Vagina (tissue), 2 donors: ENCODE results near the gene CENPN.

ENCODE experiments used
- POLR2A ChIP-seq, 2 donors: fragments of 450-650 bp; IDR thresholded peaks; one replicate each; pipeline ENCODE4 v1.6.1; 2017; ENCODE audit warnings: antibody characterized with exemption in 2 of 2, mild to moderate bottlenecking in 2 of 2, moderate library complexity in 2 of 2
- TF ChIP-seq, protein P1 (sequence below), 3 experiments: fragments of 450-650 bp in 2 of 3; fragments of 200-600 bp in 1 of 3; sonication (generic) in 1 of 3; IDR thresholded peaks; one replicate each; pipeline ENCODE4 v1.5.1; 2017 to 2019; ENCODE audit warnings: antibody characterized with exemption in 3 of 3, mild to moderate bottlenecking in 2 of 3, moderate library complexity in 2 of 3

DNA sequence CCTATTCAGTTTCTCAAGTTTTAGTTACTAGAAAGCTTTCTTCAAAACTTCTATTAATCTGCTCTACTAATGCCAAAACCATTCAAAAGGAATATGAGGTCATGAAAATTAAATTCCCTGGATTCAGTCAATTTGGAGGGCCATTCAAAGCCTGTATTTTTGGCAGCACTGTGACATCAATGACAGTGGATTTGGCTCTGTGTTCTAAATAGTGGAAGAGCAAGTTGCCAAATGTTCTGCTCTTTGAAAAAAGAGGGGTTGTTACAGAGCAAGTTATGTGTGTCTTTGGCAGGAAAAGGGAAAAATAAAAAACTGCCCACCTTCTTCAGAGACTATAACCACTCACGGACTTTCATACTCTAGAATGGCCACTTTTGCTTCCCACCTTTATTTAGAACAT is 73.2 kb downstream of the CENPN start:
- TF ChIP-seq POLR2A (IDR thresholded peaks at IDR 0.05): no peak
- TF ChIP-seq, protein P1, sequence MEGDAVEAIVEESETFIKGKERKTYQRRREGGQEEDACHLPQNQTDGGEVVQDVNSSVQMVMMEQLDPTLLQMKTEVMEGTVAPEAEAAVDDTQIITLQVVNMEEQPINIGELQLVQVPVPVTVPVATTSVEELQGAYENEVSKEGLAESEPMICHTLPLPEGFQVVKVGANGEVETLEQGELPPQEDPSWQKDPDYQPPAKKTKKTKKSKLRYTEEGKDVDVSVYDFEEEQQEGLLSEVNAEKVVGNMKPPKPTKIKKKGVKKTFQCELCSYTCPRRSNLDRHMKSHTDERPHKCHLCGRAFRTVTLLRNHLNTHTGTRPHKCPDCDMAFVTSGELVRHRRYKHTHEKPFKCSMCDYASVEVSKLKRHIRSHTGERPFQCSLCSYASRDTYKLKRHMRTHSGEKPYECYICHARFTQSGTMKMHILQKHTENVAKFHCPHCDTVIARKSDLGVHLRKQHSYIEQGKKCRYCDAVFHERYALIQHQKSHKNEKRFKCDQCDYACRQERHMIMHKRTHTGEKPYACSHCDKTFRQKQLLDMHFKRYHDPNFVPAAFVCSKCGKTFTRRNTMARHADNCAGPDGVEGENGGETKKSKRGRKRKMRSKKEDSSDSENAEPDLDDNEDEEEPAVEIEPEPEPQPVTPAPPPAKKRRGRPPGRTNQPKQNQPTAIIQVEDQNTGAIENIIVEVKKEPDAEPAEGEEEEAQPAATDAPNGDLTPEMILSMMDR (IDR thresholded peaks at IDR 0.05): no peak
